ENCODE data around the gene CNP.

Gene CNP

DNA sequence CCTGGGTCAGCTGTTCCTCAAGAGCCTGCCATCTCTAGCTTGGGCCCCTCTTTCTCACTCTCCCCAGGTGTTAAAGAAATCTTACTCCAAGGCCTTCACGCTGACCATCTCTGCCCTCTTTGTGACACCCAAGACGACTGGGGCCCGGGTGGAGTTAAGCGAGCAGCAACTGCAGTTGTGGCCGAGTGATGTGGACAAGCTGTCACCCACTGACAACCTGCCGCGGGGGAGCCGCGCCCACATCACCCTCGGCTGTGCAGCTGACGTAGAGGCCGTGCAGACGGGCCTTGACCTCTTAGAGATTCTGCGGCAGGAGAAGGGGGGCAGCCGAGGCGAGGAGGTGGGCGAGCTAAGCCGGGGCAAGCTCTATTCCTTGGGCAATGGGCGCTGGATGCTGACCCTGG is 6.8 kb downstream of the CNP start:
- no peak for DNase-seq

DNA sequence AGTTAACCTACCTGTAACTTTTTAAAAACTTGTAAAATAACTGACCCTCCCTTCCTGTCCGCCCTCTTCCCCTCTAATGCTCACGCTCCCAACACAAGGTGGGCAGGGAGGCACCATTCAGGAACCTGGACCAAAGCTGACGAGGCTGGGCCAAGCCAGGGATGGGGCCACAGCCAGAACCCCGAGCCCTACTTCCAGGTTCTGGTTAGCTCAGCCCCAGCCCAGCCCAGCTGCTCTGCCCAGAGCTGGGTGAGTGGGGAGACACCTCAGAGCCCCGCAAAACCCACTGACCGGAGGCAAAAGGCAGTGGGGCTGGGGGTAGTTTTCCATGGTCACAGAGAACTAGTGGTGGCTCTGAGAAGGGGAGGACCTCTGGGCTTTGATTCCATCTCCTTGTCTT is 7.4 kb downstream of the CNP start:
- no peak for DNase-seq

DNA sequence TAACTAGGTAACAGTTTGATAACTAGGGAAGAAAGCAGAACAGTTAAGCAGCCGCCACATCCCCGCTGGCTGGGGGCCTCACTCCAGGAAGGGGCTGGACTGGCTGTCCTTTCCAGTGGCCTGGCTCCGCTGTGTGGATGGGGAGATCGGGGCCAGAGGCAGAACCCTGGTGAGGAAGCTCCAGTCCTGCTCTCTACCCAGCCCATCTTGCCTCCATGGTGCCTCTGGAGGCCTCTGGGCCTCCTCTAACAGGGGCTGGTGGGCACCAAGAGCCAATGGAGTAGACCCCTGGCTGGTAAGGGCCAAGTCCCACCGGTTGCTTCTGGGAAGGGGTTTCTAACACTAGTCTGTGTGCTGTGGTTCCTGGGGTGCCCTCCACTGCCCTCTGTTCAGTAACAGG is 8.1 kb downstream of the CNP start:
- no peak for DNase-seq

DNA sequence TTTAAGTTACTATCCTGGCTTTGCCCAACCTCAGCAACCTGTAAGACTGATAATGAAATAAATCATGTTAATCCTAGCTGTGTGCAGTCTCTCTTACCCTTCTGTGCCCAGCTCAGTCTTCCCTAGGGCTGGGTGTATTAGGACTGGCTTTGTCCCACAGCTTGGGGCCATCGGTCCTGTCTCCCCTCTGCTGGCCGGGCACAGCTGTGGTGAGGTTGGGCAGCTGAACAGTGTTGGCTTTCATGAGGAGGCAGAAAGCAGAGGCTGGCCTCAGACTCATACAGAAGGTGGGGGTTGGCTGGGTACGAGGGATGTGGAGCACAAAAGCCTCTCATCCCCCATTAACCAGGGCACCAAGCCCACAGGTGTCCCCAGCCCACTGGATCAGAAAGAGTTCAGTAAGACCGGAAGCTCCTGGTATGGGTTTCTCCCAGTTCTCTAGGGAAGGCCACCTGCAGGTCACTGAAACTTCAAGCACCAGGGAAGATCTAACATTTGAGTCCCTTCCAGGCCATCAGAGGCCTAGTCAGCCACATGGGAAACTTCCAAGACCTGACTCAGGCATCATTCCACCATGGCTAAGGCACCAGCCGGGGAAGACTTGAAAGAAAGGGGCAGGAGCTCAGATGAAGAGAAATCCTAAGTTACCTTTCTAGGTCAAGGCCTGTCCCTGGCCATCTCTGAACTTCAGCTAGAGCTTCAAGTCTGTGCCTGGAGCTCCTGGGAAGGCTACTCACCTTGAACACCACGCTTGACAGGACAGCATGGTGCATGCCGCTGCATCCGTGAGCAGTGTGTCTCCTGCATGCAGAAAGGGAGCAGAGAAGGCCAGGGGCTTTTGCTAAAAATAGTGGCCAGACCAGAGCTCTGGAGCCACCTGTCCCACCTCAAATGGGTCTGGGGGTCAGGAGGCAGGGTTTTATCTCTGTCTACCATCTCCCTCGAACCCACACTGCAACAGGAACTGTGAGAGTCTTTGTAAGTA is 8.8 kb downstream of the CNP start:
- no peak for DNase-seq

DNA sequence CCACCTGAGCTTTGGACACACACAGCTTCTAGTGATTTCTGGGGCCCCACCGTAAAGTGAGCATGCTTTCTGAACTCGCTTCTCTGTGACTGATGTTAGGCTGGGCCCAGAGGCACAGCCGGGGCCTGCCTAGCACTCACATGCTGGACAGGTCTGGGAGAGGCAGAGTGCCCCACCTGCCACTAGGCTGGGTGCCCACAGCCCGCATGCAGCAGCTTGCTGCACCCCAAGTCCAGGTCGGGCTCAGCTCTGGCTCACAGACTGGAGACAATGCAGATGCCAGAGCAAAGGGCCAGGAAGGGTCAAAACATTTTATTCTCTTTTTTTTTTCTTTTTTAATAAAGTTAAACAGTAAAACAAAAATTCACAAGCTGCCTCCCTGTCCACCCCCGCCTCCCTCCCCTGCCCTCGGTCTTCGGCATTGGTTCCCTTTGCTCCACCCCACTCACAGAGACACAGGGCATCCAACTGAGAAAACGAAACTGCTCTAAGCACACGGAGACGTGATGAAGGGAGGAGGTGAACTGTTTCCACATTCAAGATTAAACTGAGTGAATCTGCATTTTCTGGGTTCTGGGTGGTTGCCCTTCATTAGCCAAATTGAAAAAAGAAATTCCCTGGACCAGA is 9.7 kb downstream of the CNP start:
- DNase-seq, result no peak

DNA sequence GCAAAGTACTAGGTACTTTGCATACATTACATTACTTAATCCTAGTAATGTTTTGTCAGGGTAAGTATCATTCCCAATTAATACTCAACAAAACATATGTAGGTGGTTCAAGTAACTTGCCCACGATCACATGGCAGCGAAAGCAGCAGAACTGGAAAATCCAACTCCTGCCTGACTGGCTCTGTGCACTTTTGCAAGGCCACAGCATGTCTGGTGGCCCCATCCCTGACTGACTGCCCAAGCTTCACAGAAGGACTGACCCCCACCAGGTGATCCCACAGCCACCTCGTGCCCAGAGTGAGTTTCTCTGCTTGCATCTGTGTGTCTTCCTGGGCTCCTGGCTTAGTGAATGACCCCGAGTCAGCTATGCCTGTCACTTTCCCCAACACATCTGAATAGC is 11.4 kb downstream of the CNP start:
- no peak for DNase-seq

DNA sequence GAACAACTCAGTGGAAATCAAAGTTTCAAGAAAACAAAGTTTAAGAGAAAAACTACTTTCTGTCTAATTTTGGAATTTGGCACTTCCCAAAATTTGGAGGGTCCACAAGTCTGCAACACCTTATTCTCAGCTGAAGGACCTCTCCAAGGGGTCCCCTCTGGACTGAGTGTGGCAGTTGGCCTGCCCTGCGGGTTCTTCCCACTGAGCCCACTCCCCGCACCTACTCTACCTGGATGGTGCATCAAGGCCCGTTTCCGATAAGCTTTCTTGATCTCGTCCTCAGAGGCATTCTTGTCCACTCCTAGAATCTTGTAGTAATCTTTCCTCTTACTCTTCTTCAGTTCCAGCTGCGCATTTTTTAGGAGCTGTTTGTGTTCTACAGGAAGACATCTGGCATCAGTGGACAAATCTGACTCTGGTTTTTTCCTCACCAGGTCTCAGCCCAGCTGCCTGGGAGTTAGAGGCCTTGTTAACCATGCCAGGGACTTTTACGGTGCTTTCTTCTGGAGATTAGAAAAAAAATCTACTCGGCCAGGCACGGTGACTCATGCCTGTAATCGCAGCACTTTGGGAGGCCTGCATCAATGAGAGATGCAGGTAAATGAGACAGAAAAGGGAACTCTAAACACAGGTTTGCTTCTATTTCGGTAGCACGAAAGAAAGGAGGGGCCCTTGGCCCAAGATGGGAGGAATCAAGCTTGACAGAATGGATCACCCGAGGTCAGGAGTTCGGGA is 15.6 kb downstream of the CNP start:
- no peak for DNase-seq

DNA sequence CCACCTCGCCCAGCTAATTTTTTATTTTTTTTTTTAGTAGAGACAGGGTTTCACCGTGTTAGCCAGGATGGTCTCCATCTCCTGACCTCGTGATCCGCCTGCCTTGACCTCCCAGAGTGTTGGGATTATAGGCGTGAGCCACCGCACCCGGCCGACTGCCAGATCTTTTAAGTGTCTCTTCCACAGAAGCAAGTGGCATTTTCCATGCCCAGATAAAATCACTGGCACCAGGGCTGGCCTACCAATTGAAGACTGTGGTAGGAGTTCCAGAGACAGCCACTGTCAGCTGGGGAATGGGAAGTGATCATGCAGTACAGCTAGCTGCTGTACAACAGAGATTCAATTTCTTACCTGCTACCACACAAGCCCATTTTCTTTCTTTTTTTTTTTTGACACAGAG is 17.9 kb downstream of the CNP start:
- no peak for DNase-seq

DNA sequence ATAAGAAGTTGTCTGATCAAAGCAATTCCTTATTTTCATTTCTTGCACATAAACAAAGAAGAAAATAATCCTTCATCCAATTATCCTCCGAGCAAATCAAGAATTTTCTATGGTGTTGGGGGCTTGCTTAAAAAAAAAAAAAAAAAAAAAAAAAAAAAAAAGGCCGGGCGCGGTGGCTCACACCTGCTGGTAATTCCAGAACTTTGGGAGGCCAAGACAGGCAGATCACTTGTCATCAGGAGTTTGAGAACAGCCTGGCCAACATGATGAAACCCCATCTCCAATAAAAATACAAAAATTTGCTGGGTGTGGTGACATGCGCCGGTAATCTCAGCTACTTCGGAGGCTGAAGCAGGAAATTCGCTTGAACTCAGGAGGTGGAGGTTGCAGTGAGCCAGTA is 19.3 kb downstream of the CNP start:
- DNase-seq, result no peak

DNA sequence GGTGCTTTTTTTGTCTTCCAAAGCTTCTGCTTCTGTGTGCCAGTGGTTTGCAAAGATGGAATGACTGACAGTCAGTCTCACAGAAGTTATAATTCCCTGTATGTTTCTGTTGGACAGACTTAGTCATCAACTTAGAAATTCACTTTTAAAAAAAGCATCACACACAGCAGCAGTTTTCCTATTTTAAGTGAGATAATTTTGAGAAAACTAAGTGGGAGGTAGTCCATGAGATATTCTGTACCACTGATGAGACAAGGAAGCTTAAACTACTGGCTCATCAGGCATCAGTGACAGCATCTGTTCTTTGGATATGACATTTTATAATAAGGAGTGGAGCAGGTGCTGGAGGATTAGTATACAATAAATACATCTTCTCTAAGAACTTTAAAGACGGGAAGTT is 20.0 kb downstream of the CNP start:
- DNase-seq, result no peak

DNA sequence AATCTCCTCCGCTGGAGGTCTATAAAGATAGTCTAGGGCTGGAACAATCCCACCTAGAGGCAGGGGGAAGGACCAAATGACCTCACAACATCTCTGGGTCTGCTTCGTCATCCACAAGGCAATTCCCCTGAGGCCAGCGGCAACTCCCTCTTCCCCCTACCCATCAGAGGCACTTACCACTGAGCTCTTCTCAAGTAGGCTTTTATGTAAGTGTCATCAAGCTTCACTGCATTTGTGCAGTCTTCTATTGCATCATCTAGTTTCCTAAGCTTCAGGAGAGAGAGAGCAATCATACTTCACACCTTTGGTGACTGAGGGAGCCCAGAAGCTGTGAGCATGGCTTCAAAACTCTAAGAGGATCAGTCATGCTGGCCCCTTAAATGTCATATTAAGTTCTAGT is 21.0 kb downstream of the CNP start:
- DNase-seq, result peak in 1 of 2 experiments; percentile 15

DNA sequence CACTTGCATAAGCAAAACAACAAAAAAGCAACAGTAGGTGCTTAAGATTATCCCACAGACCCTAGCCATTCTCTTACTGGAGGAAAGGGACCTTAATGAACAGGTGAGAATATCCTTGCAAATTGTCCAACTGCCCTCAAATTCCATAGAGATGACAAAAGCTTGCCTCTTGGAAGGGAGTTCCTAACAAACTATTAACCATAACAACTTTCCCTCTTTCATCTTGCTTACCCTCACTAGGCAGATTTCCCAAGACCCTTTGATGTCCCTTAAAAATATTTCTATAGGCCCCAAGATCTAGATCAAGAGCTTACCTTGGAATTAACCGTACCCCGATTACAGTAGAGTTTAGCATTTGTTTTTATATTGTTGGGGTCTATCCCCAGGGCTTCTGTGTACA is 21.8 kb downstream of the CNP start:
- DNase-seq, result no peak

DNA sequence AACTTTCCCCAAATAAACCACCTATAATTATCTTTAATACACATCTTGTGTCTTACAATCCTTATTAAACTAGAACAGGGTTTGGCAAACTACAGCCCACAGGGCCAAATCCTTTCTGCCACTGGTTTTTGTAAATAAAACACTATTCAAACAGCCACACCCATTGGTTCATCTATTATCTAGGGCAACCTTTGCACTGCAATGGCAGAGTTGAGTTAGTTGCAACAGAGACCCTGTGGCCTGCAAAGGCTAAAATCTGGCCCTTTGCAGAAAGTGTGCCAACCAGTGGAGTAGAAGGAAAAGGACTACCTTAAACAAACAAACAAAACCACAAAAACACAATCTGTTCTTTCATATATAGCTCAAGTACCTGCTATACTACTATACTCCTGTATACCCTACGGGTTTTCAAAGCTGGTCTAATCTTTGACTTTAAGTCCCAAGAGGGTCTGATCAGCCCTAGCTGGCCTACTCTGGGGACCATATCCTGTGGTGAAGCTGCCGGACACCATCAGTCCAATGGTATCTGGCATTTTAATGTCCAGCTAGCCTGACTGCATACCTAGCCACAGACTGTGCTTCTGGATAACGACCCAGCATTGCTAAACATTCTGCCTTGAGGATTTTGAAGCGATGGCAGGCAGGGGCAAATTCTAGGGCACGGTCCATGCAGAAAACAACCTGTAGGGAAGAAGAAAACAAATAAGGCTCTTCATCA is 23.3 kb downstream of the CNP start:
- no peak for DNase-seq

DNA sequence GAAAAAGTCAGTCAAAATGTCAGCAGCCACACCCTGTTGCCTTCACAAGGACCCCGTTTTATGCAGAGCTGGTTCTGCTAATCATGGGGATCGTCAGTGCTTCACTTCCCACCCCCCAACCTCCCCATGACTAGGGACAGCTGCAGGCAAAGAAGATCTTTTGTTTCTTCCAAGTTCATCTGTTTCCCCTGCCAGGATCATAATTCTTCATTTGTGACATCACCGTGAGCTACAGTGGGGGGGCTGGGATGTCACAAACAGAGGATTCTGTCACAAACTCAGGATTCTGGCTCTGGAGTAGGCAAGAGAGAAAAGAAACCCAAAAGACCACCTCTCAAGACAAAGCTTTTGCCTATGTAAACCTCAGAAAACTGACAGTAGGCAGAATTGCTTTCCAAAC is 26.0 kb downstream of the CNP start:
- no peak for DNase-seq

DNA sequence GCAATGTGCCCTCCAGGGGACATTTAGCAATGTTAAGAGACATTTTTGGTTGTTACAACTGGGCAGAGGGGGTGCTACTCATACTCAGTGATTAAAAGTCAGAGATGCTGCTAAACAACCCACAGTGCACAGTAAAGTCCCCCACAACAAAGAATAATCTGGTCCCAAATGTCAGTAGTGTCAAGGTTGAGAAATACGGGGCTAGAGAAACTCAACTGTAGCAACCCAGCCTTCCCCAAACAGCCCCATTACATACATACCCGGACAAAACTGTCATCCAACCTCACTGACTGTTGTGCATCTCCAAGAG is 30.2 kb downstream of the CNP start:
- DNase-seq, result no peak

DNA sequence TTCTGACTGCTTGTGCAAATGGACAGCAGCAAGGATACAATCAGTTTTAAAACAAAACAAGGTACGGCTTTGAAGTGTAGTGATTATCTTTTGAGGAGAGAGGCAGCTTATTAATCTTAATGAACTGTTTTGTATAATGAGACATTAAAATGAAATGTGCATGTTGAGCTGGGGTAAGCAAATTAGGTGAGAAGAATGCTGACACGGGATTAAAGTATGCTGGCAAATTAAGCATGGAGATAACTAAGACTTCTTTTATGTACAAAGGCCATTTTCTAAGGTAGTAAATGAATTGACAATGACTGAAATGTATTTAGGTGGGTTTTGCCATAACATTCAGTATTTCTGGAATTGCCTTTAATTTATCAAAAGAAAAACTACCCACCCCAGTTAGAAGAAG is 31.9 kb downstream of the CNP start:
- DNase-seq, result no peak

DNA sequence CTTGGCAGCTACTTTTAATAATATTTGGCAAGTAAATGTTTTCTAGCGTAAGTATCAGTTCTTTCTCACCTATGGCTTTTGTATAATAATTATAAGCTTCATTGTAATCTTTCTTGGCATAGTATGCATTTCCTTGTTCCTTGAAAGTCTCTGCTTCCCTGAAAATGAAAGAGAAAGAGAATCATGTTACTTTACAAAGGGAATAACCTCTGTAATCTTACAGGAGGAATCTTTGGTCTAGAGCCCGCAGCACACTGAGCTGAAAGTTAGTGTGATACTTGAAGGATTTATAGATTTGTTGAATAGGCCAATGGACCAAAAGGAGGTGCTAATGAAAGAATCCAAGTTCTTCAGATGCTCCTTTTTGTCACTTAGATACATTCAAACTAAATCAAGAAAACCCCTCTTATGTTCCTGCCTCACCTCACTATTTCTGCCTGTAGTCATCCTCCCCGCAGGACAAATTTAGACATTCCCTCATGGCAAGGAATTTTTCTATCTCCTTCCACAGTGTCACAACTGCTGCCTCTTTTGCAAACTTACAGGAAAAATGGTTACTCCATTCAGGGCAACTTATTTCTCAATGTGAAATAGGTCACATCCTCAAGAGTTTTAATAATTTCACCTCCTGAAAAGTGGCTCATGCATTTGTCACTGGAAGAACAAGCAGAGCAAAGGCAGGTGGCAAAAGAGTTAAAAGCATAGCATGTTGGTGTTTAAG is 34.0 kb downstream of the CNP start:
- no peak for DNase-seq

DNA sequence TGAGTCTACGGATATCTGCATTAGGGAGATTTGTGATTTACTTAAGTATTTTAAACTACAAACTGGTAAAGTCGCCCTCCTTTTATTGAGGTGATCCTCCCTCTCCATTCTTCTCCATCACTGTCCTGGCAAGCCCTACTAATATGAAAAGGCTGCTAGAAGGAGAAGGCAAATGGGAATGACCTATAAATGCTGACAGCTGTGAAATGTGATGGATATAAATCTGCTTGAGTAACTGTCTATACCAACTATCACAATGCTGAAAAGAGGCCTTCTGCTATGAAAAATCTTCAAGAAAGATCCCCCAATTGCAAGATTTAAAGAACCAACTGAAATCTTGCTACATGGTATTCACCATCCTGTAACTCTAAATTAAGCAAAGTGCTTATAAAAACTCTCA is 35.1 kb downstream of the CNP start:
- no peak for DNase-seq

DNA sequence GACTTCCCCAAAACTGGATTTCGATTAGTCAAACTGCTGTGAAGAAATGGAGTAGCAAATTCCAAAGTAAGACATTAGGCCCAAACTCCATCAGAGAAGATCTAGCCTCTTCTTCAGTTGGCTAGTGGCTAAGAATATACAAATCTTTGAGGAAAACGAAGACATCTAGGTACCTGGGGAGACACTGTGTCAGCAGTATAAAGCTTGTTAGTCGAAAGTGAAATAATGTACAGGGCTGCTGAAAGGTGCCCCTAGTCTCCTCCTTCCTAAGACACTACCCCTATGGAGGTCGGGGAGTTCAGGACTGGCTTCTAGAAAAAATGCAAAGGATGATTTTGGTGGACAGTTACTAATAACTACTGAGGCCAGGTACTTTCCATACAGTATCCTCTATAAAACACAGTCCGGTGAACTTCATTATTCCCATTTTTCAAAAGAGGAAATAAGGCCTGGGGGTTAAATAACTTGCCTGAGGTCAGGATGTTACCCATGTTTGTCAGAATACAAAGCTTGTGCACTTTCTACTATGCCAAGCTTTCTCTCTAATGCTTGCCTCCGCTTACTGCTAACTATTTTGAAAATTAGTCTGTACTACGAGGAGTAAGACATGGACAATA is 35.7 kb downstream of the CNP start:
- DNase-seq, result no peak

DNA sequence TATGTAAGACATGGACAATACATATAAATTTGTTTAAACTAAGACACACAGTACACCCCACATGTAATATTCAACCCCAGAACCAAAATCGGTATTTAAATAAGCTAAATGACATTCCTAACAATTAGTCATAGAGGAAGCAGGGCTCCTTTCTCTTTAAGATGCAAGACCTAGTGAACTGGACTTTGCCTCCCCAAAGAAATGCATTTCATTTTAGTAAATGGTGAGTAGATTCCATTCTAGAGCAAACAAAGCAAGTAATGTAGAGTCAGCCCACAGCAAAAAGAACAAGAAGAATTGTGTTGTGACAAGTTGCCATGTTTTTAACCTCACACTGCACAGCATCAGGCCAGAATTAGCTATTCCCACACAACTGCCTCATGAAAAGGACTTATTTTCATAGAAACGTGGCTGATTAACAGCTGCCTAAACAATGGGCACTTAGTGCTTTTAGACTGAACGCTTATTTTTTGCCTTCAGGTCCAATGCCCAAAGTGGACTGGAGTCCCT is 36.3 kb downstream of the CNP start:
- DNase-seq, result no peak

DNA sequence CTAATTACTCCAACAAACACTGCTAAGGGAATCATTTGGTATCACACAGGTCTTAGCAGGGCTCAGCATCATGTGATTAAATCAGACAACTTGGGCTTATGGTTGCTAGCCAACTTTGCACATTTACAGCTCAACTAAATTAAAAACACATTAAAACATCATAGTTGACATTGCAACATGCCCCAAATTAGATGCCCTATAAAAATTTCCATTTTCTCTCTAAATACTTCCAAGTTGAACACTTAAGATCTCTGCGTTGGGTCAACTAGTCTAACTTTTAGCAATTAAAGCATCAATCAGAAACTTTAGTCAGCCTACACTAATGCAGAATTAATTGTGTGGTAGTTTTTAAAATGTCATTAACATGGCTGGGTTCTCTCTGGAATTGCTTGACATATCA is 38.6 kb downstream of the CNP start:
- DNase-seq, result no peak

DNA sequence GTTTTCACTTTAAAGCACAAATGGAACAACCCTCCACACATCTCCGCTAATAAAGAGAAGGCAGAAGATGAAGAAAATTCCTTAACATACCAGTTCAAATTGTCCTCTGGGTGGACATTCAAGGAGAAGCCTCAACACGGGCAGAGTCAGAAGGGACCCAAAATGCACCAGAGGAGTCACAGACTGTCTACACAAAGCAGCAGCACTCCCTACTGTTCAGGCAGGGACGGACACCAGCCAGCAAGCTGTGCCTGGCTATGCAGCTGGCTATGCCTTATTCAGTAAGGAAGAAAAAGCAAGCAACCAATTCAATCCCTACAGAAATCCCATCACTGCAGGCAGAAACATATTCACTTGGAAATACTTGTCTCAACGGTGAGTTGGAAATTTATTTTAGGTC is 42.6 kb downstream of the CNP start:
- DNase-seq, result no peak
